ENCODE data around the gene PRTFDC1.

- TF ChIP-seq CTCF (IDR thresholded peaks at IDR 0.05 in 4 of 5, conservative IDR thresholded peaks at IDR 0.05 in 1 of 5): no peak
- TF ChIP-seq POLR2A (IDR thresholded peaks at IDR 0.05): no peak
Measured at GRCh38 chr10:24857031-24857725, 95.2 kb downstream of the PRTFDC1 start.
